Muscle layer of duodenum (tissue), 2 donors: ENCODE measurements around the gene MCM6.
"Not testable (repeated sequence)": the region's sequence is repeated elsewhere in the genome, so short reads cannot be mapped to it uniquely, and the experiment has no call there.

ENCODE experiments used
- H3K27ac ChIP-seq: one replicate; pipeline ENCODE4 v1.7.0; 2013; ENCODE audit warnings: mild to moderate bottlenecking, low read length
- H3K27me3 ChIP-seq: one replicate; pipeline ENCODE4 v1.7.0; 2013; ENCODE audit warnings: low read depth, mild to moderate bottlenecking, control low read depth, low read length
- H3K36me3 ChIP-seq, 2 donors: one replicate each; pipeline ENCODE4 v1.7.0; 2013; ENCODE audit warnings: low read length in 2 of 2, control low read depth in 1 of 2, mild to moderate bottlenecking in 1 of 2; ENCODE audit not compliant: insufficient read depth in 2 of 2, control insufficient read depth in 1 of 2
- H3K4me1 ChIP-seq, 2 donors: one replicate each; pipeline ENCODE4 v1.7.0; 2013; ENCODE audit warnings: low read length in 2 of 2, mild to moderate bottlenecking in 2 of 2, control low read depth in 1 of 2, moderate library complexity in 1 of 2; ENCODE audit not compliant: insufficient read depth in 2 of 2, control insufficient read depth in 1 of 2
- H3K4me3 ChIP-seq, 2 donors: one replicate each; pipeline ENCODE4 v1.7.0; 2013; ENCODE audit warnings: low read length in 2 of 2, low read depth in 1 of 2, mild to moderate bottlenecking in 1 of 2
- H3K9me3 ChIP-seq, 2 donors: one replicate each; pipeline ENCODE4 v1.7.0; 2013; ENCODE audit warnings: low read length in 2 of 2, control low read depth in 1 of 2, mild to moderate bottlenecking in 1 of 2; ENCODE audit not compliant: control insufficient read depth in 1 of 2
- donor health status: healthy.

The MCM6 gene

GRCh38 chr2:135894930-135895329 is 18.7 kb upstream of the MCM6 start:
- Histone ChIP-seq H3K36me3 (peaks cover 0 to 11% of the 10 kb centered on the region in 2 donors), H3K4me1 (no peaks in the 10 kb centered on the region), H3K27me3 (no peaks in the 10 kb centered on the region), H3K27ac (no peak overlapping the region), H3K9me3 (no peaks in the 10 kb centered on the region), H3K4me3 (no peak overlapping the region)

GRCh38 chr2:135893374-135893794 is 17.1 kb upstream of the MCM6 start:
- Histone ChIP-seq H3K36me3 (peaks cover 0 to 6% of the 10 kb centered on the region in 2 donors), H3K27ac (no peak overlapping the region), H3K9me3 (peaks cover 0 to 2% of the 10 kb centered on the region in 2 donors), H3K4me3 (no peak overlapping the region), H3K27me3 (no peaks in the 10 kb centered on the region), H3K4me1 (no peaks in the 10 kb centered on the region)

GRCh38 chr2:135890835-135891234 is 14.6 kb upstream of the MCM6 start:
- no peaks in the 10 kb centered on the region for H3K4me1 ChIP-seq
- H3K27me3 ChIP-seq, result no peaks in the 10 kb centered on the region
- no peaks in the 10 kb centered on the region for H3K36me3 ChIP-seq
- no peak overlapping the region for H3K27ac ChIP-seq
- no peak overlapping the region for H3K4me3 ChIP-seq
- H3K9me3 ChIP-seq, result peaks cover 0 to 2% of the 10 kb centered on the region in 2 donors

GRCh38 chr2:135890149-135890548 is 13.9 kb upstream of the MCM6 start:
- no peaks in the 10 kb centered on the region for H3K27me3 ChIP-seq
- no peaks in the 10 kb centered on the region for H3K4me1 ChIP-seq
- H3K9me3 ChIP-seq, result peaks cover 0 to 2% of the 10 kb centered on the region in 2 donors
- H3K27ac ChIP-seq, result no peak overlapping the region
- no peak overlapping the region for H3K4me3 ChIP-seq
- H3K36me3 ChIP-seq, result no peaks in the 10 kb centered on the region

- not testable (repeated sequence) for H3K9me3 ChIP-seq, H3K4me3 ChIP-seq, H3K27me3 ChIP-seq, H3K27ac ChIP-seq, H3K36me3 ChIP-seq, H3K4me1 ChIP-seq
Measured at GRCh38 chr2:135888587-135888986, 12.3 kb upstream of the MCM6 start.

- H3K27me3 ChIP-seq, result no peaks in the 10 kb centered on the region
- H3K4me3 ChIP-seq, result no peak overlapping the region
- no peak overlapping the region for H3K27ac ChIP-seq
- H3K36me3 ChIP-seq, result no peaks in the 10 kb centered on the region
- H3K4me1 ChIP-seq, result no peaks in the 10 kb centered on the region
- H3K9me3 ChIP-seq, result peaks cover 0 to 2% of the 10 kb centered on the region in 2 donors
Measured at GRCh38 chr2:135885709-135886108, 9.5 kb upstream of the MCM6 start.

GRCh38 chr2:135882415-135882814 is 6.2 kb upstream of the MCM6 start:
- Histone ChIP-seq H3K4me1 (no peaks in the 10 kb centered on the region), H3K4me3 (no peak overlapping the region), H3K27me3 (no peaks in the 10 kb centered on the region), H3K9me3 (no peaks in the 10 kb centered on the region), H3K36me3 (no peaks in the 10 kb centered on the region), H3K27ac (no peak overlapping the region)

- Histone ChIP-seq H3K4me1 (peaks cover 0 to 10% of the 10 kb centered on the region in 2 donors), H3K4me3 (peak overlapping the region; percentile 73 to 87)
- H3K36me3 ChIP-seq, H3K27ac ChIP-seq, H3K27me3 ChIP-seq, H3K9me3 ChIP-seq: not testable (repeated sequence)
Measured at GRCh38 chr2:135876770-135877169, 527 bp upstream of the MCM6 start.

- Histone ChIP-seq H3K4me1 (peaks cover 0 to 10% of the 10 kb centered on the region in 2 donors), H3K9me3 (no peaks in the 10 kb centered on the region), H3K4me3 (peak overlapping the region; percentile 73 to 87), H3K27ac (no peak overlapping the region), H3K36me3 (peaks cover 5 to 11% of the 10 kb centered on the region in 2 donors), H3K27me3 (no peaks in the 10 kb centered on the region)
Measured at GRCh38 chr2:135875491-135876065, 665 bp downstream of the MCM6 start.

- Histone ChIP-seq H3K4me1 (peaks cover 0 to 10% of the 10 kb centered on the region in 2 donors), H3K27me3 (no peaks in the 10 kb centered on the region), H3K36me3 (peaks cover 11 to 18% of the 10 kb centered on the region in 2 donors), H3K27ac (no peak overlapping the region), H3K9me3 (no peaks in the 10 kb centered on the region), H3K4me3 (peak overlapping the region; percentile 73 to 87)
Measured at GRCh38 chr2:135874777-135875365, 1.4 kb downstream of the MCM6 start.

- H3K27ac ChIP-seq, result no peak overlapping the region
- no peaks in the 10 kb centered on the region for H3K27me3 ChIP-seq
- H3K9me3 ChIP-seq, result no peaks in the 10 kb centered on the region
- peaks cover 0 to 10% of the 10 kb centered on the region in 2 donors for H3K4me1 ChIP-seq
- peaks cover 31 to 32% of the 10 kb centered on the region in 2 donors for H3K36me3 ChIP-seq
- H3K4me3 ChIP-seq, result no peak overlapping the region
Measured at GRCh38 chr2:135870571-135870970, 5.7 kb downstream of the MCM6 start.

- H3K36me3 ChIP-seq, result peaks cover 19 to 52% of the 10 kb centered on the region in 2 donors
- no peak overlapping the region for H3K27ac ChIP-seq
Measured at GRCh38 chr2:135863233-135863632, 13.0 kb downstream of the MCM6 start.

More at GRCh38 chr2:135863233-135863632, 13.0 kb downstream of the MCM6 start:
- Histone ChIP-seq H3K27me3 (no peaks in the 10 kb centered on the region), H3K4me1 (no peaks in the 10 kb centered on the region), H3K4me3 (no peak overlapping the region), H3K9me3 (no peaks in the 10 kb centered on the region)
